Forelimb muscle (tissue), 1 donor: ENCODE data around the gene GTF2H3. TPM values are rescaled to one million over a fixed set of nuclear protein-coding genes. Genes with fewer than 3 reads are reported as not detected.

Source experiments
- DNase-seq: peaks from one replicate; pipeline ENCODE4 v3.0.0-alpha.2; 2013; ENCODE audit warnings: low read depth
- polyA plus RNA-seq: library from polyadenylated mRNA; unstranded; fragments of 120-200 nt; gene quantifications from one replicate; pipeline ENCODE4 v1.2.1, GENCODE V29; 2013; ENCODE audit not compliant: insufficient read length

Gene GTF2H3
- polyA plus RNA-seq, 1 donor: 26.8 TPM

GRCh38 chr12:123645380-123645779 is 11.8 kb downstream of the GTF2H3 start:
- no peak for DNase-seq

DNA sequence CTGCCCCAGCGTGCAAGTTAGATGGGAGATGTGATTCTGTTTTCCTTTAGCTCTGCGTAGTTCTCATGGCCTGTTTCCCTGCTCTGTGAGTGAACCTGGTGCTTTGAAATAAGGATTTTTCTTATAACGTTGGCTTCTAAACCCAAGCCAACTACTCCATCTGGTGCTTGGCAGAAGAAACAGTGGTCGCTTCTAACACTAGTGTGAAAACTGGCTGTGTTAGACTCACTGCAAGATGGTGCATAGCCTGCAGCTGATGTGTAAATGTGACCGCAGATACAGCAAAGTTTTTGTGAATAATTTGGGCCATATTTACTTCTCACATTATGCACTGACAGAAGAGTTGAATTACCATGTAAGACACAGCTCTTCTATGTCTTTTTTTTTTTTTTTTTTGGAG is 12.2 kb downstream of the GTF2H3 start:
- no peak for DNase-seq

DNA sequence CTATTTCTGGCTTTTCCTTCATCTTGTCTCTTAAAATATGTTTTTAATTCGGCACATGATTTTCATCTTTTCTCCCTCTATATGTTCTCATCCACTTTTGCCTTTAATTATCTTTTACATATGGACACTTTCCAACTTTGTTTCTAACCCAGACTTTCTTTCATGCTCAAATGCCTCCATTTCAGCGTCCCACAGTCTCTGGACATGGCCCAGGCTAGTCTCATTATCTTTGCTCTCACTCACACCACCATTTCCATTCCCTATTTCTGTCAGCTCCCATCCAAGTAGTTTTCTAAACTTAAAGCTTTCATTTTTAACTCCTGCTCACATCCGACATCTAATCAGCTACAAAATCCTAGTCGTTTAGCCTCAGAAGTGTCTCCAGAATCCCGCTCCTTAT is 14.8 kb downstream of the GTF2H3 start:
- DNase-seq: no peak

GRCh38 chr12:123654129-123654701 is 20.6 kb downstream of the GTF2H3 start:
- no peak for DNase-seq

- DNase-seq: no peak
Measured at GRCh38 chr12:123655420-123655819, 21.8 kb downstream of the GTF2H3 start.

- DNase-seq: no peak
Measured at GRCh38 chr12:123656392-123656791, 22.8 kb downstream of the GTF2H3 start.

- DNase-seq: no peak
Measured at GRCh38 chr12:123657211-123657610, 23.6 kb downstream of the GTF2H3 start.

DNA sequence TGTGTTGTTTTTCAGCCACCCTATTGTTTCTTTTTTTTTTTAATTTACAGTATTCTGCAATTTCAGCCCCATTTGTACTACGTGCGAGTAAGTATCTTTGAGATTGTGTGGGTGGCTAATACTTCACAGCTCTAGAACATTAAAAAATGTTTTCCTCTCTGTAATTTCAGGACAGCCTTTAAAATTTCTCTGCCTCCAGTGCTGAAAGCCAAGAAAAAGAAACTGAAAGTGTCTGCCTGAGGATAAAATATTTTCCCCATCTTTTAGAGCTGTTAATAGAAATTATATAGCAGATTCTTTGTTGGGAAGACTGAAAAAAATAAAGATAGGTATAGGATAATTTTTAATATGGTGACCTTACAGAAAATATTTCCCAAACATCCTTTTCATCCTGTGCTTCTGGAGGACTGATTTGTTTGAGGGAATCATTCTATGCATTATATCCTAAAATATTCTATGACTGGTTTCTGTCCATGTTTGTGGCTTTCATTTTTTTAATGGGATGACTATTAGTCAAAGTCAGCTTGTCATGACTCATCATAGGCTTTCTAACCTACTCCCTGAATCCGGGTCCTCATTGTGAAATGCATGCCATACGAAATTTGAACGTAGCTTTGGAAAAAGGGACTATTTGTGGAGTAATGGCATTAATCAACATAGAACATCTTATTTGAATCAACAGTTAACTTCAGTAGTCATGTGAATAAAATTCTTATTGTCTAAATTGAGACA is 26.5 kb downstream of the GTF2H3 start:
- DNase-seq: no peak

- no peak for DNase-seq
Measured at GRCh38 chr12:123667771-123668170, 34.1 kb downstream of the GTF2H3 start.

- peak; percentile 24 for DNase-seq
Measured at GRCh38 chr12:123670882-123671728, 37.5 kb downstream of the GTF2H3 start, which contains the start of gene TCTN2. TCTN2 (plus strand) TSS chr12:123671113; CDS start chr12:123671241, 128 bp downstream.

GRCh38 chr12:123671876-123672275 is 38.2 kb downstream of the GTF2H3 start:
- DNase-seq: no peak

GRCh38 chr12:123675436-123675835 is 41.8 kb downstream of the GTF2H3 start:
- DNase-seq: no peak

GRCh38 chr12:123676616-123677320 is 43.1 kb downstream of the GTF2H3 start:
- no peak for DNase-seq

DNA sequence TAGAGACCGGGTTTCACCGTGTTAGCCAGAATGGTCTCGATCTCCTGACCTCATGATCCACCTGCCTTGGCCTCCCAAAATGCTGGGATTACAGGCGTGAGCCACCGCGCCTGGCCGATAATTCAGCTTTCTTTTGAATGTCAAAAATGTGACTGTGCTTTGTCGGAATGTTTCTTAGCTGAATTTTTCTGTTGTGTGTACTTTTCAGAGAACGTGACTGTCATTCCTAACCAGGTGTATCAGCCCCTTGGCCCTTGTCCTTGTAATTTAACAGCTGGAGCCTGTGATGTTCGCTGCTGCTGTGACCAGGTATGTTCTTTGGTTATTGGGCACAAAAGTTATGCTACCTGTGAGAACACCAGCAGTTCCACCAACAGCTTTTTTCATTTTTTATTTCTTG is 45.4 kb downstream of the GTF2H3 start:
- DNase-seq: no peak

DNA sequence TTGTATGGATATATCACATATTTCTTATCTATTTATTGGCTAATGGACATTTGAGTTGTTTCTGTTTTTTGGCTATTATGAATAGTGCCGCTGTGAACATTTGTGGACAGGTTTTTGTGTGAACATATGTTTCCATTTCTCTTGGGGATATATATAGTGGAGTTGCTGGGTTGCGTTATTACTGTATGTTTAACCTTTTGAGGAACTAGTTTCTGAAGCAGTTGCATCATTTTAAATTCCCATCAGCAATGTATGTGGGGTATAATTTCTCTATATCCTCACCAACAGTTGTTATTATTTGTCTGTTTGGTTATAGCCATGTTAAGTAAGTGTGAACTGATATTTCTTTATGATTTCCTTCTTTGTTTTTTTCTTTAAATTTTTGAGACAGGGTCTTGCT is 48.0 kb downstream of the GTF2H3 start:
- no peak for DNase-seq

DNA sequence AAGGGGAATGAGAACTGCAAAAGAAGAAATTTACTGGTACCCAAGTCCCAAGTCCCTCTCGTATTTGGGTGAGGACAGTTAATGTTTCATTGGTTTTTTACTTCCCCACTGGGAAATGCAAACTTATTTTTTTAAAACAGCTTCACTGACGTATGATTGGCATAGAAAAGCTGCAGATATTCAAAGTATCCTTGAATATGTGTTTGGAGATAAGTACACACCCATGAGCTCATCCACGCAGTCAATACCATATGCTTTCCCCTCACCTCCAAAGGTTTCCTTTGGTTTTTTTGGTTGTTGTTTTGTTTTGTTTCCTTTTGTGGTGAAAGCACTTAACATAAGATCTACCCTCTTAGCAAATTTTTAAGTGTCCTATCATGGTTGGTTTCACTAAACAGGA is 50.3 kb downstream of the GTF2H3 start:
- DNase-seq: no peak

- DNase-seq: no peak
Measured at GRCh38 chr12:123686636-123687190, 53.1 kb downstream of the GTF2H3 start.

DNA sequence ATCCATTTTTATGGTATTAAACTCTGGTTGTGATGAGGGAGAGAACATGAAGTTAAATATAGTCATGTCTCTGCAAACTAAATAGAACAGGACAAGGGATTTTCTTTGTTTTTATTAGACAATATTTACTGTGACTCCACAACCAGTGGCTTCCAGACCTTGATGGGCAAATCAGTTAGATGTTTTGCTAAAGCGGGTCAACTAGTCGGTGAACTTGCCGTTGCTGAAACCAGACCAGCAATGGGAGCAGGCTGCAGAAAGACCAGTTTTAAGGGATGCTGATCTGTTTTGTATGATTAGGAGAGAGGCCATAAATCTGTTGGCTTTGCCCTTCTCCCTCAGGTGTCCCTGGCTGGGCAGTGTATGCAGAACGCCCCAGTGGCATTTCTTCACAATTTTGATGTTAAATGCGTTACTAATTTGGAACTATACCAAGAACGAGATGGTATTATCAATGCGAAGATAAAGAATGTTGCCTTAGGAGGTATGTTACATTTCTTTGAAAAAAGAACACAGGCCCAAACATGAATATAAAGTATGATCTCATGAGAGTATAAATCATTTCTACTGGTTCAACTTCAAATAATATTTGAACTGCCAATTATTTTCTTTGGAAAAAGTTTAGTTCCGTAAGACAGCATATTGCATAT is 56.7 kb downstream of the GTF2H3 start:
- no peak for DNase-seq

GRCh38 chr12:123696207-123696606 is 62.6 kb downstream of the GTF2H3 start:
- no peak for DNase-seq

DNA sequence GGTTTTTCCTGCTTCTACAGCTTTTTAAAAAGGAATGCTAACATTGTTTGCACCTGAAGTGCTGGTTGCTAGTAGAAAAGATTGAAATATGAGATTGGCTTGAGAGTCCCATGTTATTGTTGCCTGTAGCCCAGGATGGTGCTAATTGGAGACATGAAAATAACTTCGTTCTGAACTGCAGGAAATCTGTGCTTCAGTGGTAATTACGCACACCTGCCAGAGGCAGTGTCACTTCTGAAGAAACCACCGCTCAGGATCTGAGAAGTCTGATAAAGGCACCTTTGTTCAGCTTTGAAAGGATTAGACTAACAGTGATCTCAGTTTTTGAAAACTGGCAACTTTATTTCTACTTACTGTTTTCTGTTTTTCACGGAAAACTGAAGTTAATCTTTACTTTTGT is 63.0 kb downstream of the GTF2H3 start:
- DNase-seq: no peak

- no peak for DNase-seq
Measured at GRCh38 chr12:123705935-123706334, 72.3 kb downstream of the GTF2H3 start.
